GM23338 (cell line): ENCODE results near the gene ICAM4. TPM values are rescaled to one million over a fixed set of nuclear protein-coding genes. Genes with fewer than 3 reads are reported as not detected.

Experiments
- ATAC-seq: fragments of 200-7000 bp; cut with Tn5 transposase; 3 replicates; pipeline ENCODE4 v1.9.1; 2020
- DNase-seq: peaks from one replicate; pipeline ENCODE4 v3.0.0-alpha.2; 2015; ENCODE audit warnings: low spot score
- H2AFZ ChIP-seq: fragments of 200-600 bp; sonication (generic); 2 replicates; pipeline ENCODE4 v1.8.0; 2016; ENCODE audit warnings: antibody characterized with exemption, mild to moderate bottlenecking, moderate library complexity
- H3F3A ChIP-seq: fragments of 200-600 bp; sonication (generic); replicated peaks from 2 replicates; pipeline ENCODE4 v1.8.0; 2017; ENCODE audit warnings: antibody characterized with exemption, mixed run types, low read depth
- H3K27ac ChIP-seq: fragments of 200-600 bp; sonication (generic); 2 replicates; pipeline ENCODE4 v1.6.1; 2016; ENCODE audit warnings: low read depth
- H3K27me3 ChIP-seq: fragments of 200-600 bp; sonication (generic); 2 replicates; pipeline ENCODE4 v1.8.0; 2016; ENCODE audit warnings: mild to moderate bottlenecking, mixed run types, moderate library complexity; ENCODE audit not compliant: insufficient read depth
- H3K36me3 ChIP-seq: fragments of 200-600 bp; sonication (generic); 2 replicates; pipeline ENCODE4 v1.8.0; 2016; ENCODE audit warnings: mild to moderate bottlenecking; ENCODE audit not compliant: insufficient read depth
- H3K4me1 ChIP-seq: fragments of 200-600 bp; sonication (generic); 2 replicates; pipeline ENCODE4 v1.8.0; 2016; ENCODE audit warnings: mild to moderate bottlenecking, moderate library complexity; ENCODE audit not compliant: insufficient read depth
- H3K4me2 ChIP-seq: fragments of 200-600 bp; sonication (generic); 2 replicates; pipeline ENCODE4 v1.7.1; 2017; ENCODE audit warnings: mixed run types
- H3K4me3 ChIP-seq: fragments of 200-600 bp; sonication (generic); 2 replicates; pipeline ENCODE4 v1.6.1; 2016; ENCODE audit warnings: mixed run types
- H3K79me2 ChIP-seq: fragments of 200-600 bp; sonication (generic); replicated peaks from 2 replicates; pipeline ENCODE4 v1.8.0; 2017; ENCODE audit warnings: mild to moderate bottlenecking; ENCODE audit not compliant: insufficient read depth
- H3K9me2 ChIP-seq: fragments of 200-600 bp; sonication (generic); 2 replicates; pipeline ENCODE4 v1.8.0; 2017; ENCODE audit not compliant: insufficient read depth
- H4K20me1 ChIP-seq: fragments of 200-600 bp; sonication (generic); replicated peaks from 2 replicates; pipeline ENCODE4 v1.8.0; 2017; ENCODE audit warnings: mild to moderate bottlenecking; ENCODE audit not compliant: insufficient read depth
- H3K27ac Mint-ChIP-seq: 2 replicates; pipeline ENCODE4 v1.8.0; 2020; ENCODE audit warnings: inconsistent platforms, mild to moderate bottlenecking, moderate library complexity, mixed read lengths
- H3K27me3 Mint-ChIP-seq: 3 replicates; pipeline ENCODE4 v1.8.0; 2022; ENCODE audit warnings: low read depth, mild to moderate bottlenecking, moderate library complexity, mixed read lengths, inconsistent platforms; ENCODE audit not compliant: insufficient read depth, poor library complexity
- H3K36me3 Mint-ChIP-seq: 3 replicates; pipeline ENCODE4 v1.8.0; 2021; ENCODE audit warnings: low read depth, mild to moderate bottlenecking, inconsistent platforms, moderate library complexity, mixed read lengths
- H3K4me1 Mint-ChIP-seq: 3 replicates; pipeline ENCODE4 v1.8.0; 2020; ENCODE audit warnings: mild to moderate bottlenecking, inconsistent platforms, mixed read lengths
- H3K4me3 Mint-ChIP-seq: 3 replicates; pipeline ENCODE4 v1.8.0; 2021; ENCODE audit warnings: moderate library complexity, mild to moderate bottlenecking, inconsistent platforms, mixed read lengths
- H3K9me3 Mint-ChIP-seq: 3 replicates; pipeline ENCODE4 v1.8.0; 2020; ENCODE audit warnings: moderate library complexity, mild to moderate bottlenecking, inconsistent platforms, mixed read lengths
- CREB1 ChIP-seq: fragments of 250-450 bp; sonication (Bioruptor Pico); IDR thresholded peaks from 2 replicates; pipeline ENCODE4 v1.5.0; 2020; ENCODE audit warnings: low read depth, mild to moderate bottlenecking, moderate library complexity
- EZH2 ChIP-seq: fragments of 200-600 bp; sonication (generic); IDR thresholded peaks from one replicate; pipeline ENCODE4 v1.8.0; 2017; ENCODE audit warnings: antibody characterized with exemption, mild to moderate bottlenecking, low read depth; ENCODE audit not compliant: unreplicated experiment
- EZH2phosphoT487 ChIP-seq: fragments of 200-600 bp; sonication (generic); IDR thresholded peaks from one replicate; pipeline ENCODE4 v1.8.1; 2018; ENCODE audit warnings: antibody characterized with exemption; ENCODE audit not compliant: unreplicated experiment
- JUNB ChIP-seq: IDR thresholded peaks from one replicate; pipeline ENCODE4 v1.6.1; 2016; ENCODE audit warnings: antibody characterized with exemption; ENCODE audit not compliant: unreplicated experiment
- NANOG ChIP-seq: IDR thresholded peaks from 2 replicates; pipeline ENCODE4 v1.6.1; 2016; ENCODE audit warnings: antibody characterized with exemption, borderline replicate concordance
- POLR2AphosphoS5 ChIP-seq: IDR thresholded peaks from 2 replicates; pipeline ENCODE4 v1.6.1; 2016; ENCODE audit warnings: antibody characterized with exemption, low read depth
- STAT1 ChIP-seq: IDR thresholded peaks from one replicate; pipeline ENCODE4 v1.6.1; 2016; ENCODE audit warnings: antibody characterized with exemption; ENCODE audit not compliant: unreplicated experiment
- ZNF114 ChIP-seq: fragments of 250-450 bp; sonication (Bioruptor Pico); IDR thresholded peaks from 2 replicates; pipeline ENCODE4 v1.5.0; 2020; ENCODE audit warnings: mild to moderate bottlenecking, moderate library complexity
- ZNF331 ChIP-seq: fragments of 250-450 bp; sonication (Bioruptor Pico); IDR thresholded peaks from 2 replicates; pipeline ENCODE4 v1.5.0; 2020; ENCODE audit warnings: low read depth, mild to moderate bottlenecking, moderate library complexity
- polyA plus RNA-seq: library from polyadenylated mRNA; unstranded; fragments of >200 nt; fragmentation: Nextera tagmentation; extraction: Ambion mirVana; gene quantifications from 2 replicates; pipeline ENCODE4 v1.2.1, GENCODE V29; 2016
- total RNA-seq: library from RNA; depleted of rRNA; stranded (reverse); fragments of >200 nt; shearing (Covaris generic); gene quantifications from 2 replicates; pipeline ENCODE4 v1.2.3, GENCODE V29; 2014
- TF ChIP-seq, protein P1 (sequence below): IDR thresholded peaks from 2 replicates; pipeline ENCODE4 v1.6.1; 2016; ENCODE audit warnings: antibody characterized with exemption
- TF ChIP-seq, protein P2 (sequence below): fragments of 250-450 bp; sonication (Bioruptor Pico); IDR thresholded peaks from 2 replicates; pipeline ENCODE4 v1.5.0; 2020; ENCODE audit warnings: mild to moderate bottlenecking, moderate library complexity
- TF ChIP-seq, protein P3 (sequence below), 2 experiments: fragments of 200-600 bp in 1 of 2; sonication (generic) in 1 of 2; conservative IDR thresholded peaks; 2 replicates each; pipeline versions ENCODE4 v1.5.1 to v1.6.1; 2016 to 2017; ENCODE audit warnings: antibody characterized with exemption in 2 of 2, low read depth in 2 of 2, mild to moderate bottlenecking in 2 of 2, moderate library complexity in 1 of 2
- TF ChIP-seq, protein P4 (sequence below): IDR thresholded peaks from one replicate; pipeline ENCODE4 v1.6.1; 2018; ENCODE audit warnings: antibody characterized with exemption; ENCODE audit not compliant: unreplicated experiment

ICAM4 gene
- total and polyA plus RNA-seq, 2 experiments from 2014 or later, result 0.81 to 1.0 TPM

DNA sequence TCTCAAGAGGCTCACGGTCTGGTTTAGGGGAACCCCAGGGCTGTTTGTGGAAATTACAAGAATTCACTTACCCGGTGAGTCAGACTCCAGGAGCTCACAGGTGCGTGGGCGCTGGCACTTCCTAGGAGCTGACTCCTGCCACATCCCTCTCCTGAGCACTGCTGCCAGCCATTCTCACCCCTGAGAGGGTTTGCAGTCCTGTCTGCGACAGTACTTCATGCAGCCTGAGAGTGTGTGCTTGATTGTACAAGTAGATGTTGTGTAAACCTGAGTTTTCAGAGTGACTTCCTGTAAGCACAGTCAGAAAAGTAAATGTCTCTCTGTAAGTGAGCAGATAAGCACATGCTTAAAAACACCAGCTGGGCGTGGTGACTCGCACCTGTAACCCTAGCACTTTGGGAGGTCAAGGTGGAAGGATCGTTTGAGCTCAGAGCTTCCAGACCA, 26.6 kb upstream of the ICAM4 start:
- no peak overlapping the region for H3K4me3 ChIP-seq
- H3K9me2 ChIP-seq, result no peaks in the 10 kb centered on the region
- no peak for ATAC-seq
- Mint-ChIP-seq H3K4me3 (no peak overlapping the region), H3K27me3 (peaks cover 5% of the 10 kb centered on the region), H3K4me1 (no peaks in the 10 kb centered on the region), H3K27ac (no peak overlapping the region), H3K9me3 (no peaks in the 10 kb centered on the region), H3K36me3 (peaks cover 33% of the 10 kb centered on the region)
- DNase-seq, result no peak
- no peak overlapping the region for H2AFZ ChIP-seq
- no peaks in the 10 kb centered on the region; the same call in 1 of the 2 replicates for H4K20me1 ChIP-seq
- peaks cover 3% of the 10 kb centered on the region for H3F3A ChIP-seq
- no peaks in the 10 kb centered on the region for H3K27me3 ChIP-seq
- no peaks in the 10 kb centered on the region for H3K79me2 ChIP-seq
- no peak overlapping the region for H3K27ac ChIP-seq
- H3K4me1 ChIP-seq, result no peaks in the 10 kb centered on the region
- peaks cover 6% of the 10 kb centered on the region for H3K36me3 ChIP-seq
- no peak overlapping the region for H3K4me2 ChIP-seq
- TF ChIP-seq POLR2AphosphoS5 (no peak), NANOG (no peak), EZH2phosphoT487 (no peak), EZH2 (no peak), ZNF331 (CRISPR knock-in tag) (no peak), JUNB (no peak), CREB1 (CRISPR knock-in tag) (no peak), ZNF114 (no peak), STAT1 (no peak)
- TF ChIP-seq, protein P1, sequence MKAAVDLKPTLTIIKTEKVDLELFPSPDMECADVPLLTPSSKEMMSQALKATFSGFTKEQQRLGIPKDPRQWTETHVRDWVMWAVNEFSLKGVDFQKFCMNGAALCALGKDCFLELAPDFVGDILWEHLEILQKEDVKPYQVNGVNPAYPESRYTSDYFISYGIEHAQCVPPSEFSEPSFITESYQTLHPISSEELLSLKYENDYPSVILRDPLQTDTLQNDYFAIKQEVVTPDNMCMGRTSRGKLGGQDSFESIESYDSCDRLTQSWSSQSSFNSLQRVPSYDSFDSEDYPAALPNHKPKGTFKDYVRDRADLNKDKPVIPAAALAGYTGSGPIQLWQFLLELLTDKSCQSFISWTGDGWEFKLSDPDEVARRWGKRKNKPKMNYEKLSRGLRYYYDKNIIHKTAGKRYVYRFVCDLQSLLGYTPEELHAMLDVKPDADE, result no peak
- TF ChIP-seq, protein P2, sequence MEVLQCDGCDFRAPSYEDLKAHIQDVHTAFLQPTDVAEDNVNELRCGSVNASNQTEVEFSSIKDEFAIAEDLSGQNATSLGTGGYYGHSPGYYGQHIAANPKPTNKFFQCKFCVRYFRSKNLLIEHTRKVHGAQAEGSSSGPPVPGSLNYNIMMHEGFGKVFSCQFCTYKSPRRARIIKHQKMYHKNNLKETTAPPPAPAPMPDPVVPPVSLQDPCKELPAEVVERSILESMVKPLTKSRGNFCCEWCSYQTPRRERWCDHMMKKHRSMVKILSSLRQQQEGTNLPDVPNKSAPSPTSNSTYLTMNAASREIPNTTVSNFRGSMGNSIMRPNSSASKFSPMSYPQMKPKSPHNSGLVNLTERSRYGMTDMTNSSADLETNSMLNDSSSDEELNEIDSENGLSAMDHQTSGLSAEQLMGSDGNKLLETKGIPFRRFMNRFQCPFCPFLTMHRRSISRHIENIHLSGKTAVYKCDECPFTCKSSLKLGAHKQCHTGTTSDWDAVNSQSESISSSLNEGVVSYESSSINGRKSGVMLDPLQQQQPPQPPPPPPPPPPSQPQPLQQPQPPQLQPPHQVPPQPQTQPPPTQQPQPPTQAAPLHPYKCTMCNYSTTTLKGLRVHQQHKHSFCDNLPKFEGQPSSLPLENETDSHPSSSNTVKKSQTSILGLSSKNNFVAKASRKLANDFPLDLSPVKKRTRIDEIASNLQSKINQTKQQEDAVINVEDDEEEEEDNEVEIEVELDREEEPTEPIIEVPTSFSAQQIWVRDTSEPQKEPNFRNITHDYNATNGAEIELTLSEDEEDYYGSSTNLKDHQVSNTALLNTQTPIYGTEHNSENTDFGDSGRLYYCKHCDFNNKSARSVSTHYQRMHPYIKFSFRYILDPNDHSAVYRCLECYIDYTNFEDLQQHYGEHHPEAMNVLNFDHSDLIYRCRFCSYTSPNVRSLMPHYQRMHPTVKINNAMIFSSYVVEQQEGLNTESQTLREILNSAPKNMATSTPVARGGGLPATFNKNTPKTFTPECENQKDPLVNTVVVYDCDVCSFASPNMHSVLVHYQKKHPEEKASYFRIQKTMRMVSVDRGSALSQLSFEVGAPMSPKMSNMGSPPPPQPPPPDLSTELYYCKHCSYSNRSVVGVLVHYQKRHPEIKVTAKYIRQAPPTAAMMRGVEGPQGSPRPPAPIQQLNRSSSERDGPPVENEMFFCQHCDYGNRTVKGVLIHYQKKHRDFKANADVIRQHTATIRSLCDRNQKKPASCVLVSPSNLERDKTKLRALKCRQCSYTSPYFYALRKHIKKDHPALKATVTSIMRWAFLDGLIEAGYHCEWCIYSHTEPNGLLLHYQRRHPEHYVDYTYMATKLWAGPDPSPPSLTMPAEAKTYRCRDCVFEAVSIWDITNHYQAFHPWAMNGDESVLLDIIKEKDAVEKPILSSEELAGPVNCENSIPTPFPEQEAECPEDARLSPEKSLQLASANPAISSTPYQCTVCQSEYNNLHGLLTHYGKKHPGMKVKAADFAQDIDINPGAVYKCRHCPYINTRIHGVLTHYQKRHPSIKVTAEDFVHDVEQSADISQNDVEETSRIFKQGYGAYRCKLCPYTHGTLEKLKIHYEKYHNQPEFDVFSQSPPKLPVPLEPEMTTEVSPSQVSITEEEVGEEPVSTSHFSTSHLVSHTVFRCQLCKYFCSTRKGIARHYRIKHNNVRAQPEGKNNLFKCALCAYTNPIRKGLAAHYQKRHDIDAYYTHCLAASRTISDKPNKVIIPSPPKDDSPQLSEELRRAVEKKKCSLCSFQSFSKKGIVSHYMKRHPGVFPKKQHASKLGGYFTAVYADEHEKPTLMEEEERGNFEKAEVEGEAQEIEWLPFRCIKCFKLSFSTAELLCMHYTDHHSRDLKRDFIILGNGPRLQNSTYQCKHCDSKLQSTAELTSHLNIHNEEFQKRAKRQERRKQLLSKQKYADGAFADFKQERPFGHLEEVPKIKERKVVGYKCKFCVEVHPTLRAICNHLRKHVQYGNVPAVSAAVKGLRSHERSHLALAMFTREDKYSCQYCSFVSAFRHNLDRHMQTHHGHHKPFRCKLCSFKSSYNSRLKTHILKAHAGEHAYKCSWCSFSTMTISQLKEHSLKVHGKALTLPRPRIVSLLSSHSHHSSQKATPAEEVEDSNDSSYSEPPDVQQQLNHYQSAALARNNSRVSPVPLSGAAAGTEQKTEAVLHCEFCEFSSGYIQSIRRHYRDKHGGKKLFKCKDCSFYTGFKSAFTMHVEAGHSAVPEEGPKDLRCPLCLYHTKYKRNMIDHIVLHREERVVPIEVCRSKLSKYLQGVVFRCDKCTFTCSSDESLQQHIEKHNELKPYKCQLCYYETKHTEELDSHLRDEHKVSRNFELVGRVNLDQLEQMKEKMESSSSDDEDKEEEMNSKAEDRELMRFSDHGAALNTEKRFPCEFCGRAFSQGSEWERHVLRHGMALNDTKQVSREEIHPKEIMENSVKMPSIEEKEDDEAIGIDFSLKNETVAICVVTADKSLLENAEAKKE (CRISPR knock-in tag), result no peak
- TF ChIP-seq, protein P3, sequence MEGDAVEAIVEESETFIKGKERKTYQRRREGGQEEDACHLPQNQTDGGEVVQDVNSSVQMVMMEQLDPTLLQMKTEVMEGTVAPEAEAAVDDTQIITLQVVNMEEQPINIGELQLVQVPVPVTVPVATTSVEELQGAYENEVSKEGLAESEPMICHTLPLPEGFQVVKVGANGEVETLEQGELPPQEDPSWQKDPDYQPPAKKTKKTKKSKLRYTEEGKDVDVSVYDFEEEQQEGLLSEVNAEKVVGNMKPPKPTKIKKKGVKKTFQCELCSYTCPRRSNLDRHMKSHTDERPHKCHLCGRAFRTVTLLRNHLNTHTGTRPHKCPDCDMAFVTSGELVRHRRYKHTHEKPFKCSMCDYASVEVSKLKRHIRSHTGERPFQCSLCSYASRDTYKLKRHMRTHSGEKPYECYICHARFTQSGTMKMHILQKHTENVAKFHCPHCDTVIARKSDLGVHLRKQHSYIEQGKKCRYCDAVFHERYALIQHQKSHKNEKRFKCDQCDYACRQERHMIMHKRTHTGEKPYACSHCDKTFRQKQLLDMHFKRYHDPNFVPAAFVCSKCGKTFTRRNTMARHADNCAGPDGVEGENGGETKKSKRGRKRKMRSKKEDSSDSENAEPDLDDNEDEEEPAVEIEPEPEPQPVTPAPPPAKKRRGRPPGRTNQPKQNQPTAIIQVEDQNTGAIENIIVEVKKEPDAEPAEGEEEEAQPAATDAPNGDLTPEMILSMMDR (conservative IDR thresholded peaks at IDR 0.05; ENCODE audit: low read depth in 2 of 2), result no peak
- TF ChIP-seq, protein P4, sequence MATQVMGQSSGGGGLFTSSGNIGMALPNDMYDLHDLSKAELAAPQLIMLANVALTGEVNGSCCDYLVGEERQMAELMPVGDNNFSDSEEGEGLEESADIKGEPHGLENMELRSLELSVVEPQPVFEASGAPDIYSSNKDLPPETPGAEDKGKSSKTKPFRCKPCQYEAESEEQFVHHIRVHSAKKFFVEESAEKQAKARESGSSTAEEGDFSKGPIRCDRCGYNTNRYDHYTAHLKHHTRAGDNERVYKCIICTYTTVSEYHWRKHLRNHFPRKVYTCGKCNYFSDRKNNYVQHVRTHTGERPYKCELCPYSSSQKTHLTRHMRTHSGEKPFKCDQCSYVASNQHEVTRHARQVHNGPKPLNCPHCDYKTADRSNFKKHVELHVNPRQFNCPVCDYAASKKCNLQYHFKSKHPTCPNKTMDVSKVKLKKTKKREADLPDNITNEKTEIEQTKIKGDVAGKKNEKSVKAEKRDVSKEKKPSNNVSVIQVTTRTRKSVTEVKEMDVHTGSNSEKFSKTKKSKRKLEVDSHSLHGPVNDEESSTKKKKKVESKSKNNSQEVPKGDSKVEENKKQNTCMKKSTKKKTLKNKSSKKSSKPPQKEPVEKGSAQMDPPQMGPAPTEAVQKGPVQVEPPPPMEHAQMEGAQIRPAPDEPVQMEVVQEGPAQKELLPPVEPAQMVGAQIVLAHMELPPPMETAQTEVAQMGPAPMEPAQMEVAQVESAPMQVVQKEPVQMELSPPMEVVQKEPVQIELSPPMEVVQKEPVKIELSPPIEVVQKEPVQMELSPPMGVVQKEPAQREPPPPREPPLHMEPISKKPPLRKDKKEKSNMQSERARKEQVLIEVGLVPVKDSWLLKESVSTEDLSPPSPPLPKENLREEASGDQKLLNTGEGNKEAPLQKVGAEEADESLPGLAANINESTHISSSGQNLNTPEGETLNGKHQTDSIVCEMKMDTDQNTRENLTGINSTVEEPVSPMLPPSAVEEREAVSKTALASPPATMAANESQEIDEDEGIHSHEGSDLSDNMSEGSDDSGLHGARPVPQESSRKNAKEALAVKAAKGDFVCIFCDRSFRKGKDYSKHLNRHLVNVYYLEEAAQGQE, result no peak
